ENCODE data around the gene ITGA1. TPM values are rescaled to one million over a fixed set of nuclear protein-coding genes. Genes with fewer than 3 reads are reported as not detected.
"Not testable (repeated sequence)": the region's sequence is repeated elsewhere in the genome, so short reads cannot be mapped to it uniquely, and the experiment has no call there.

The ITGA1 gene
- total RNA-seq, 1 donor from 2014 or later = 62.3 TPM

GRCh38 chr5:52827815-52828214, 40.1 kb downstream of the ITGA1 start:
- no peak for DNase-seq (ENCODE audit: low spot score)

GRCh38 chr5:52829664-52830063, 41.9 kb downstream of the ITGA1 start:
- no peak for DNase-seq (ENCODE audit: low spot score)

- no peak for DNase-seq (ENCODE audit: low spot score)
Observed at GRCh38 chr5:52830650-52831049, 42.9 kb downstream of the ITGA1 start.

GRCh38 chr5:52831786-52832511, 44.2 kb downstream of the ITGA1 start:
- DNase-seq (ENCODE audit: low spot score) = no peak

DNA sequence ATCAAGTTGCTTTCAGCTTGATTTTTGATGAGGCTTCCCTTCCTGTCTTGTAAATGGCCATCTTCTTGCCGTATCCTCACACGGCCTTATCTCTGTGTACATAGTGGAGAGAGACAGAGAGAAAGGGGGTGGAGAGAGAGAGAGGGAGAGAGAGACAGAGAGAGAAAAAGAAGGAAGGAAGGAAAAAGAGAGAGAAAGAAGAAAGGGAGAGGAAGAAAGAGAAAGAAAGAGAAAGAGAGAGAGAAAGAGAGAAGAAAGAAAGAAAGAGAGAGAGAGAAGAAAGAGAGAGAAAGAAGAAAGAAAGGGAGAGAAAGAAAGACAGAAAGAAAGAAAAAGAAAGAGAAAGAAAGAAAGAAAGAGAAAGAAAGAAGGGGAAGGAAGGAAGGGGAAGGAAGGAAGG, 46.6 kb downstream of the ITGA1 start:
- DNase-seq (ENCODE audit: low spot score) = no peak

GRCh38 chr5:52837068-52837467, 49.4 kb downstream of the ITGA1 start:
- DNase-seq (ENCODE audit: low spot score) = no peak

- no peak for DNase-seq (ENCODE audit: low spot score)
Observed at GRCh38 chr5:52837591-52838001, 49.9 kb downstream of the ITGA1 start.

DNA sequence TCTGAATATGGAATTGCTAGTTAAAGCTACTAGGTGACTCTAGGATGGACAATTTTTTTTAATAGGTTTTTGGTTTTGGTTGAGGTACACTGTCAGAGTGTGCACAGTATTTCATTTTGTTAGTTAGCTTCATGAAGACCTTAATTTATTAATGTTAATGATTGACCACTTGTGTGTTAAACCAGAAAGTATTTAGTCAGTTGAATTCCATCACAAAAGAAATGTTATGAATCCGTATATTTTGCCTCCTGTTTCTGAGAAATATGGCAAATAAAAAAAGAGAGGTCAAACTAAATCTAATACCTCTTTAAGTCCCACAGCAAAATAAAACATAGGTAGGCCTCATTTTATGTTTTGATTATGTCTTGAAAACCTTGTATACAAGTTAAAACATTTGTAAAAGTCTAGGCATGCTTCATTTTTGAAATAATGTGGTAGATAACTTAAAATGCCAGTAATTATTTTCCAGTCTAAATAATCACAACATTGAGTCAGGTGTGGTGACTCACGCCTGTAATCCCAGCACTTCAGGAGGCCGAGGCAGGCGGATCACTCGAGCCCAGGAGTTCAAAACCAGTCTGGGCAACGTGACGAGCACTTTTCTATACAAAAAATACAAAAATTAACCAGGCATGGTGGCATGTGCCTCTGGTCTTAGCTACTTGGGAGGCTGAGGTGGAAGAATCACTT, 50.8 kb downstream of the ITGA1 start:
- no peak for DNase-seq (ENCODE audit: low spot score)

DNA sequence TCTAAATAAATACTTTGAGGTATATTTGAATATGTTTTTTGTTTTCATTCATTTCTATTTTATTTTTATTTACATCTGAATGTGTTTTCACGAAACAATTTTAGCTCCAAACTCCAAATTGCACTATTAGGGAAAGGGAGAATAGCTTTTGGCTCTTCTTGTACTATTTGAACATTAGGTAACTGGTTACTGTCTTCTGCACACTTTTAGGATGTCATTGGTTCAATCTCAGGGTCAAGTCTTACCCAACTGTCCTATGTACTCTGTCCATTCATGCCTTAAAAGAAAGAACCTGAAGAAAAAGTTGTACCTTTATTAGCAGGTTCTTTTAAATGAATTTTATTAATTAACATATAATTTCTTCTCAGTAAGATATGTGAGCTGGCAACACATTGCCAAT, 51.6 kb downstream of the ITGA1 start:
- DNase-seq (ENCODE audit: low spot score) = no peak

GRCh38 chr5:52840277-52841050, 52.7 kb downstream of the ITGA1 start:
- DNase-seq (ENCODE audit: low spot score) = no peak

DNA sequence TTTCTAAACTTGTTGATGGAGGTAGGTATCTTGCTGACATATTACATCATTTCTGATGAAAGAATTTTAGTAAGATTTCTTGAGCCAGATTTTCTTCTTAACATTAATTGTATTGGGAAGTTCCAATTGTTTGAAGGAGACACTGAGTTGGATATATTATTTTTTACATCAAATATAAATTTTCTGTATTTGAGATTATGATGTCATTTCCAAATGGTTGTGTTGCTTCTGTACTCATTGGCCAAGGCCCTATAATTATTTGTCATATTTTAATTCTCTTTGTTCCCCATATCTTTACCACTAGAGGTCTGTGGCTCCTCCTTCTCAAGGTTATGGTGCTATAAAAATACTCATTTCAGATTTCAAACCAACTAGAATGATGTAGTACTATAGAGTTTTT, 53.4 kb downstream of the ITGA1 start:
- no peak for DNase-seq (ENCODE audit: low spot score)

DNA sequence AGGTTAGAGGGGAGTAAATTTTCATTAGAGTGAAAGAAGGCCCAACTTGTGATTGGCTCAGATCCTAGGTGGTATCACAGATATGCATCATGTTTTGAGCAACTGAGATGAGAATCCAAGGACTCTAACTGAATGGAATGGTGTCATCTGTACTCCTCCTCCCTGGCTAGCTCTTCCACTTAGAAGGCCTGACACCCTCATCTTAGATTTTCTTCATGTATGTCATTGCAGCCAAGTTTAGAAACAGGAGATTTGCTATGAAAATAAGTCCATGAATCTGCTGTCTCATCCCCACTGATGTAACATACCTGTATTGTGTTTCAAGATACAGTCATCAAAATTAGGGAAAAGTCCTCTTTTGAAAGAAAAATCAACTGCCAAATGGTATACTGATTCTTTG, 54.4 kb downstream of the ITGA1 start:
- no peak for DNase-seq (ENCODE audit: low spot score)

GRCh38 chr5:52844885-52845284, 57.2 kb downstream of the ITGA1 start:
- DNase-seq (ENCODE audit: low spot score) = no peak

GRCh38 chr5:52846182-52846842, 58.6 kb downstream of the ITGA1 start:
- DNase-seq (ENCODE audit: low spot score) = no peak

DNA sequence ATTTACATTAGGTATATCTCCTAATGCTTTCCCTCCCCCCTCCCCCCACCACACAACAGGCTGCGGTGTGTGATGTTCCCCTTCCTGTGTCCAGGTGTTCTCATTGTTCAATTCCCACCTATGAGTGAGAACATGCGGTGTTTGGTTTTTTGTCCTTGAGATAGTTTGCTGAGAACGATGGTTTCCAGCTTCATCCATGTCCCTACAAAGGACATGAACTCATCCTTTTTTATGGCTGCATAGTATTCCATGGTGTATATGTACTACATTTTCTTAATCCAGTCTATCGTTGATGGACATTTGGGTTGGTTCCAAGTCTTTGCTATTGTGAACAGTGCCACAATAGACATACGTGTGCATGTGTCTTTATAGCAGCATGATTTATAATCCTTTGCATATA, 61.0 kb downstream of the ITGA1 start:
- not testable (repeated sequence) for DNase-seq (ENCODE audit: low spot score)

- no peak for DNase-seq (ENCODE audit: low spot score)
Observed at GRCh38 chr5:52849544-52849943, 61.8 kb downstream of the ITGA1 start.

DNA sequence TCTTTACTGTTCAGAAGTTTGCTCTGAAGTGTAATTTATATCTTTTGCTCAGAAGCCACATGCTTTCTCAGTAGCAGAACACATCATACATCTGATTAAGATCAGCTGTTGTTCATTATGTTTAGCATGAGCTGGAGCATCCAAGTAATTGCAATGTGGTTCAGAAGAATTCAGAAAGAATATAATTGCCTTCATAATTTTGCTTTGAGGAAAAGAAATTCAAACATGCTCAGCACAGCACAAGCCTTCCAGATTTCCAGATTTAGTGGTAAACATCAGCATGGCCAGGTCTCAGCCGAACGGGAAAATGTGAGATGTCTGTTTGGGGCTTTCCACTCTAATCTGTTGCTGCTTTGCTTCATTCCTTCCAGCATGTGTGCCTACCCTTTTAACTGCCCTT, 65.9 kb downstream of the ITGA1 start:
- DNase-seq (ENCODE audit: low spot score) = no peak

GRCh38 chr5:52854301-52854700, 66.6 kb downstream of the ITGA1 start:
- no peak for DNase-seq (ENCODE audit: low spot score)

DNA sequence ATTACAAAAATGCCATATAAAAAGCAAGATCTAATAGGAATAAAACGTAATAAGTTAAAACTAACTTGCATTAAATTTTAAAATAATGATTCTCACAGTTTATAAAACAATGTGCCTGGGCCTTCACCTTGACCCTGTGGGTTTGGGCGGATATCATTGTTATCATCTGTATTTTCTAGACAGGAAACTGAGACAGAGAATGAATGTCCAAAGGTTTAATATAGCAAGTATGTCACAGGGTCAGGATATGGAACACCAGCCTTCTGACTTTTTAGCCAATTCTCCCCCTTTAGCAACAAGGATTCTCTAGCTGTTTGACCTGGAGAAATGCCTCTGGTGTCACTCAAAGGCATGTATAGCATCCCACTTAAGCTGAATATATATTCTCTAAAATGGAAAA, 67.2 kb downstream of the ITGA1 start:
- no peak for DNase-seq (ENCODE audit: low spot score)

DNA sequence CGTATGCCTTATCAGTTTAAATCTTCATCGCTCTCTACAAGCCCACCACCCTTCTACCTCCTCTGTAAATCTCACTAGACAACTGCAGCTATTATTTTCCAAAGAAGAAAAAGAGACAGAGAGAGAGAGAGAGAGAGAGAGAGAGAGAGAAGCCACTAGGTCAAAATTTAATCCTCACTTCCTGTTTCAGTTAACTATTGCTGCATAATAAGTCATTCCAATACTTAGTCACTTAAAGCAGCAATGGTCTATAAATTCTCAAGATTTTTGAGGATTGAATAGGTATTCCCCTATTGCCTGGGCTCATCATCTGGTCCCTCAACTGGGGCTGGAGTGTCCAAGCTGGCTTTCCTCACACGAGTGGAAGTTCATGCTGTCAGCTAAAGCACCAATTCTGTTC, 68.8 kb downstream of the ITGA1 start:
- no peak for DNase-seq (ENCODE audit: low spot score)

GRCh38 chr5:52859628-52860027, 71.9 kb downstream of the ITGA1 start:
- no peak for DNase-seq (ENCODE audit: low spot score)

- DNase-seq (ENCODE audit: low spot score) = no peak
Observed at GRCh38 chr5:52861368-52861767, 73.7 kb downstream of the ITGA1 start.
